ENCODE results near the gene TMEM179.

- no peak for TF ChIP-seq ESRRG (CRISPR knock-in tag; IDR thresholded peaks at IDR 0.05)
- no peak for TF ChIP-seq OSR1 (CRISPR knock-in tag; IDR thresholded peaks at IDR 0.05)
- no peak for TF ChIP-seq CSDC2 (CRISPR knock-in tag; IDR thresholded peaks at IDR 0.05)
- no peak for TF ChIP-seq ARNTL (CRISPR knock-in tag; IDR thresholded peaks at IDR 0.05; ENCODE audit: borderline replicate concordance, low read depth)
- TF ChIP-seq RARB (CRISPR knock-in tag; IDR thresholded peaks at IDR 0.05): no peak
- TF ChIP-seq SNAI2 (CRISPR knock-in tag; IDR thresholded peaks at IDR 0.05): no peak
- no peak for TF ChIP-seq GLIS3 (CRISPR knock-in tag; IDR thresholded peaks at IDR 0.05)
- TF ChIP-seq ZNF565 (CRISPR knock-in tag; conservative IDR thresholded peaks at IDR 0.05; ENCODE audit: low read depth): no peak
- no peak for TF ChIP-seq PATZ1 (CRISPR knock-in tag; IDR thresholded peaks at IDR 0.05; ENCODE audit: borderline replicate concordance)
These were observed 39.6 kb downstream of the TMEM179 start for GRCh38 chr14:104564744-104565679.

Measured in SK-N-SH treated with all-trans-retinoic acid at 6 μM for 48 hours (cell line).